Activated CD8-positive, alpha-beta memory T cell treated with anti-CD3 and anti-CD28 coated beads for 48 hours (primary cell): ENCODE results near the gene CDC42EP3.

ENCODE experiments used
- DNase-seq, 3 experiments: peaks; one replicate each; pipeline ENCODE4 v3.0.0-alpha.2; 2020; ENCODE audit warnings: low read depth in 2 of 3, low spot score in 2 of 3

Gene CDC42EP3

DNA sequence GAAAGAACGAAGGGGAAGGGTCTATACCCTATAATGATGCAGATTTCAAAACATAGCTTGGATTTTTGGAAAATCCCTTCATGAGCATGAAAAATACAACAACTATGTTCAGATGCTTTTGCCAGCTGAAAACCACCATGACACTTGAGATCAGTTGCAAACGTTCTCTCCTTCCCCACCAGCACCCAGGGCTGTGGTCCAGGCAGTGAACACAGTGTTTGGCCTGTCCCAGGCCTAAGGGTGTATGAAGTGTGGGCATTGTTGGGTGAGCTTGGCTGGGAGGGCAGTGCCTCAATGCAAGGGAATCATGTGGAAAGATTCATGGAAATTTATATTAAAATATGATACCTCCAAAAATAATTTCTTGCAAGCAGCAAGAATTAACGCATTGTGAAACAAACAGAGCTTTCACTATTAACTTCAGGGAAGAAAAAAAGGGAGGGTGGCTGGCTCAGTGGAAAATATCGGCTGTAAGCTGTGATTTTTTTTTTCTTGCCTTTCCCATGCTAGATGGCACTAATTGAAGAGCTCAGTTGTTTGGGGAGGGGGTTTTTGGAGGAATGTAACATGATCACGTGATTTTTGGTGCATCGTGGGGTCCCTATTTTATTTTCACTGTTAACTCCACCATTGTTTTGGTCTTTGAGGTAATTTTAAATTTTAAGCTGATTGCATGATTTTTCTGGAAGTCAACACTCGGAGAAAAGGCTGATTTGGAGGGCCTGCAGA lies 52.0 kb downstream of the CDC42EP3 start:
- no peak for DNase-seq

DNA sequence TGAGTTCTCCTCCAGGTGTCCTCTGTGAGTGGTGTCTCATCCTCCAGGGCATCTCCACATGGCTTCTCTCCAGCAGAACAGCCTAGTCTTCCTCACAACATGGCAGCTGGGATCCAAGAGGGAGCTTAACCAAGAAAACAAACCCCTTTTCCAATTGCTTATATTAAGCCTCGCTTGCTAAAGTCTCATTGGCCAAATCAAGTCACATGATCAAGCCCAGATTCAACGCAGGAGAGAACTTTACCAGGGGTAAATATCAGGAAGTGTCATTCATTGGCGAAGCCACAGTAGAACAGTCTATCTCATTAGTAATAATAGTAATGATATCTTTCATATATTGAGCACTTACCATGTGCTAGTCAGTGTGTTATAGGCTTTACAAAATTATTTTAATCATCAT lies 53.1 kb downstream of the CDC42EP3 start:
- DNase-seq = no peak

DNA sequence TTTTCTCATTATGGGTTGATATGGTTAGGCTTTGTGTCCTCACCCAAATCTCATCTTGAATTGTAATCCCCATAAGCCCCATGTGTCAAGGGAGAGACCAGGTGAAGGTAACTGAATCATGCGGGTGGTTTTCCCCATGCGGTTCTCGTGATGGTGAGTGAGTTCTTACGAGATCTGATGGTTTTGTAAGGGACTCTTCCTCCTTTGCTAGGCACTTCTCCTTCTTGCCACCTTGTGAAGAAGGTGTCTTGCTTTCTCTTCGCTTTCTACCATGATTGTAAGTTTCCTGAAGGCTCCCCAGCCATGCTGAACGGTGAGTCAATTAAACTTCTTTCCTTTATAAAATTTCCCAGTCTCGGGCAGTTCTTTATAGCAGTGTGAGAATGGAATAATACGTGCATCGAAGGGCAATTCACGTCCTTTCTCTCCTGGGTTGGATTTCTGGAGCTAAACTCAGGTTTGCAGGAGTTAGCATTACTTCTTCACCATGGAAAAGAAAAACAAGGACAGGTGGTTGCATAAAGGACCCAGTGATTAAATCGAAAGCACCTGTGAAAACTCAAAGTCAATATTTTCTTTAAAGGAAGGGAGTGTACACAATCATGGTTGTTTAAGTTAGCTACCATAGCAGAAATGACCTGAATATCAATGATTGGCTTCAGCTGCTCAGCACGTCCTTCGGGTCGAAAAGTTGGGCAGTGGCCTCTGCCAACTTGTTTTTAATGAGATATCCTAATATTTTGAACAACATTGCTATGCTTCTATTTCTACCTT lies 54.1 kb downstream of the CDC42EP3 start:
- no peak for DNase-seq

DNA sequence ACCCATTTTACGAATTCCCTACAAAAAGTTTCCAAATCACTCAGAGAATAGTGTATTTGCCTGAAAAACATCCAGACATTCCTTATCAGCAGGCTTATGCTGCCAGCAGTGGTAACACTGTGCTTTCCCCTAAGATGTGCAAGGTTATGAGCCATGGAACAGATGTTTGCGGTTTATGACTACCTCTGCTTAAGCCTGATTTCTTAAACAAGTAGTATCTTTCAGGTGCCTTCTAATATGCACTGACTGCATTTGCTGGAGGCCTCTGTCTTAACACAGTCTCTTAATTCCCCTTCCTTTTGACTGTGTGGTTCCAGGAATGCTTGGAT lies 54.8 kb downstream of the CDC42EP3 start:
- no peak for DNase-seq

DNA sequence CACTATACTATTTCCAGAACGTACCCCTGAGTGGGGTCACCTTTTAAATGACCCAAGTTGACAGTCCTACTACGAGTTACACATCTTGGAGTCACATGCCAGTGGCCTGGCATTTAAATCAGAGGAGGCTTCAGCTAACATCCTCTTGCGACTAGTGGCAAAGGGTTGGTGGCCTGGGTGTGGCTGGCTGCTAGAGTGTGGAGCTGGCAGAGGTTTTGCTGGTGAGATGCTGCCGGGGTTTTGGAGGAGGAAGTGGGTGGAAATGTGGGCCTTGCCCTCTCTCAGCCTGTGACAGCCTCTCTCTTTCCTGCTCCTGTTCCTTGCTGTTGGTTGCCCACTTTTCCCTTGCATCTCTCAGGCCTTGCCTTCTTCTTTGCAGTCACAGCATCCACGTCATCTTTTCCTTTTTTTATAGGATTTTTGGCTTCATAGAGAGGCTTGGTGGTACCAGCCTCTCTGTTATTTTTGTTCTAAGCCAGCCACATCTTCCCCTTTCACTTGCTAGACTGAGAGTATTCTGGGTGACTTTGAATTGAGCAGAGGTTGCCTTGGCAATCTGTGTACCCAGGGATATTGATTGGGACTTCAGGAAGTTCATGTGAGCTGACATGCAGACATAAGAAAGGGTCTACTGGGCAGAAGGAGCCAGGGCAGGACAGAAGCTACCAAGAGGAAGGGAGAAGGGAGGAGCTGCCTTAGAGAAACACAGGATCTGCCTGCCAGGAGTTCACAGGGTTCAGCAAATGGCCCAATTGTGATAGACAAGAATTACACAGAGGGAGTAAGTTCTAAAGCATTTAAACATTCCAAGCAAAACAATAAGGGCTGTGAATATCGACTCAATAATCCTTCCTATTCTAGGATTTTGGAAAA lies 55.4 kb downstream of the CDC42EP3 start:
- DNase-seq = no peak

DNA sequence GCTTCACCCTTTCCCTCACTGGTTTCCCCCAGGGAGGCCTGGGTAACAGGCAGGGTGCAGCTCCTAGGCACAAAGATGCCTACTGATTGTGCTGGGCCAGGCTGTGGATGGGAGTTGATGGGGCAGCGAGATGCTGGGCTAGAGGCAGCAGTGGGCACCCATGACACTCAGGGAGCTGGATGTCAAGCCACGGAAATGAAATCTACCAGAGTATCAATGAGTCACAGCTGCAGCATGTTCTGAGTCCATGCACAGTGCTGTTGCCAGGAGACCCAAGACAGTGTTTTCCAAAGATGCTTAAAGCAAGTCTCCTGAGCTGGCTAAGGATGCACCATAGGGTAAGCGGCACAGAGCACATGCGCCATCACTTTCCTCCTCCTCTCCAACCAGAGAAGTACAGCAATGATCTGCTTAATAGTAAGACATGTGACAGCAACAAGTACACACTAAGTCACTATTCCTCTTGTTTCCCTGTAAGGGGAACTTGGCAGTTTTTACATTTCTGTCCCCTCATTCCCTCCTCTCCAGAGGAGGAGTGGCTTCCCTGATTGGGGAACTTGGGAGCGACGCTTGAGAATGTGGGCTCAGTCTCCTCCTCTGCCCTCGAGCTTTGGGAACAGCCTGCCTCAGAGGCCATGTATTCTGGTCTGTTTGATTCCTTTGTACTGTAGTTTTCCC lies 57.2 kb downstream of the CDC42EP3 start:
- no peak for DNase-seq

DNA sequence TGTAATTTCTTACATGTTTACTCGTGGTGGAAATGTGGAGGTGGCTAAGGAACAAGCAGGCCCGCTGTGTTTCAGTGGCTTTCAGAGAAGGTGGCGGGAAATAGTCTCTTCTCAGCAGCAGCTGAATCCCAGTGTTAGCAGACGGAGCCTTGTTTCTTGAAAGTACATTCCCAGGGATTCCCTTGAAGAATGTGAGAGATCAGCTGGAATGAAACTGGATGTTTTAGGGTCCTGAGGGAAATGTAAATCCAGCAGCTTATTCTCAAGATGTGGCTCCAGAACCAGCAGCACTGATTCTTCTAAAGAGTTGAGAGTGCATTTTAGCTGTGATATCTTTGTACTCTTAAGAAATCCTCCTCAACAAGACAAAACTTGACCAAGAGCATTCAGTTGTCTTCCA lies 59.1 kb downstream of the CDC42EP3 start:
- DNase-seq = no peak

DNA sequence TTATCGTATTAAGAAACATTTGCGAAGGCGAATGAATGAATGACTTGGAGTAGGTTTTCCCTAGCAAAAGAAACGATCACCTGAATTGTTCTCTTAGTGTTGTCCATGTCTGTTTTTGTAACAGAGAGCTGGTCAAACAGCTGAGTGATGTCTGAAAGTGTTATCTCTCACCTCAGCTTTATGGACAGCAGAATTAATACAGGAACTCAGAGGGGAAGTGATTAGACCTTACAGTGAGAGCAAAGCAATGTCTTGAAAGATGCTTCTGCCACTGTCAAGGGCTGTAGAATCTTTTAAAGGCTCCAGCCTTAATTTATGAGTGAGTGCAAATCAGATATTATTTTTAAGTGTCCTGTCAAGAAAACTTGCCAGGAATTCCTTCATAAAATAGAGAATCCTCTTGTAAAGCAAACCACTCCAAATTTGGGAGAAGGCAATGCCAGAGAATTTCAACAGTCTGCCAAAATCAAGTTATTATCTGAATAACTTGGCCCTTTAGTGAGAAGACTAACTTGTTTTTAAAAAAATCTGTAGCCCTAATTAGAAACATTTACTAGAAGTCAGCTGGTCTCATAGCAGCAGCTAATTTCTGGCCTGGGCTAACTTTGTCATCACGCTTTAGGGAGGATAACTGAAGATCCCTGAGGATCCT lies 60.7 kb downstream of the CDC42EP3 start:
- no peak for DNase-seq

GRCh38 chr2:37609782-37610181 lies 61.7 kb downstream of the CDC42EP3 start:
- DNase-seq = no peak

DNA sequence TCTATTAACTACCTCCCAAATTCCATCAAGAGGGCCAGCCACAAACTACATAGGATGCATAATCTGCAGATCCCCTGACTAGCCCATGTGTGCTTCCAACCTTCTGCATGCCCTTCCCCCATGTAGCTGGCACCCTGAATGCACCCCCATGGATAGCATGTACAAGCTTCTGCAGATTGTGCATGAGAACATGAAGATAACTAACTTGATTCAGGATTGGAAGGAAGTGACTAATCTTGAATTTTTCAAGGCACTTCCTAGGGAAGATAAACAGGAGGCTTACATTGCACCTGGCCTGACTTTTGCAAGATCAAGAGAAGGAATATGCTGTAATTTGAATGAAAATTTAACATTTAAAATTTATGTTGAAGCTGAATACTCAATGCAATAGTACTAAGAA lies 66.7 kb downstream of the CDC42EP3 start:
- DNase-seq = no peak

DNA sequence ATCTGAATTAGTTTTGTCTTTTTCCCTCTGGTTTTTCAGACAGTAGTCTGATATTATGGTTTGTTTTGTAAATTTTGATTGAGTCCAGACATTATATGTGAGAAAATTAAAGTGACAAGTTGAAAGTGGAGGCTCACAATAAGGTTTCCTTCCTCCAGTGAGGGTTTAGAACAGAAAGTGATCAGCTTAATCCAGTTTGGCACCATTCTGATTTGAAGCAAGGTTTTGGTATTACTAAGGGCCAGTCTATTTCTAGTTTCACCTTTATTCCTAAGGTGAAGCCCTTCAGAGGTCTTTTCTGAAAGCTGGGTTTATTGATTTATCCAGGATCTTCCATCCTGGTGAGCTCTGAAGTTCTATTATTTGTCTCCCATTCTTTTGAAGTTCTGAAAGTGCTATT lies 68.7 kb downstream of the CDC42EP3 start:
- DNase-seq = no peak

DNA sequence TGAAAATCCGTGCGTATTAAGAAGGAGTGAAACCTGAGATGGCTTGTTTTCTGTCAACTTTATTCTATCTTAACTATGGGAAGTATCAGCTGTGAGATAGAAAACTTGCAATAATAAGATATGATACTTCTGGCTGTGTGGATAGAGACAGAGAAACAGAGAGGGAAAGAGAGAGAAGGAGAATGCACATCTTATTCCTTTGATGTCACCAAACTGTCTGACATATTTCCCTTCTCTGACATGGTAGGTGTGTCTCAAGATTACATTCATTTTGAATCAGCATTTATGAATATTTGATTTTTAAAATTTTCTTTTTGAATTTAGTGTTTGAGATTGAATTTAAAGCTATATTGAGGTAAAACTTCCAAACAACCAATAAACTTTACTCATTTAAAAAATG lies 69.4 kb downstream of the CDC42EP3 start:
- DNase-seq = no peak

DNA sequence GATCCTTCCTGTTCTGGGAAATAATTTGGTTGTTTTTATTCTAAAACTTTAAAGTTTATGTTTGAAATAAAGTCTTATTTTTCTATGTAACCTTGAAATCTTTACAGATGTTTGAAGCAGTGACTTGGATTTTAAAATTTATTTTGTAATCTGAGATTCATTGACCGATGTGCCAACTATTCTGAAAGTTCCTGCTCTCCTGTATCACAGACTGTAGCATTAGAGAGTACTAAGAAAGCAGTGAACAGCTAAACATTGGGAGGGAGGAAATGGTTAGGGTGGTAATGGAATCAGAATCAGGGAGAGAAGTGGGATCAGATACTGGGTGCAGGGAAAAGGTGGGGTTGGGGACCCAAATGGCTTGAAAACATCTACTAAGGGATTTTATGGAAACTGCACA lies 69.9 kb downstream of the CDC42EP3 start:
- no peak for DNase-seq

GRCh38 chr2:37600735-37601134 lies 70.7 kb downstream of the CDC42EP3 start:
- DNase-seq = no peak

DNA sequence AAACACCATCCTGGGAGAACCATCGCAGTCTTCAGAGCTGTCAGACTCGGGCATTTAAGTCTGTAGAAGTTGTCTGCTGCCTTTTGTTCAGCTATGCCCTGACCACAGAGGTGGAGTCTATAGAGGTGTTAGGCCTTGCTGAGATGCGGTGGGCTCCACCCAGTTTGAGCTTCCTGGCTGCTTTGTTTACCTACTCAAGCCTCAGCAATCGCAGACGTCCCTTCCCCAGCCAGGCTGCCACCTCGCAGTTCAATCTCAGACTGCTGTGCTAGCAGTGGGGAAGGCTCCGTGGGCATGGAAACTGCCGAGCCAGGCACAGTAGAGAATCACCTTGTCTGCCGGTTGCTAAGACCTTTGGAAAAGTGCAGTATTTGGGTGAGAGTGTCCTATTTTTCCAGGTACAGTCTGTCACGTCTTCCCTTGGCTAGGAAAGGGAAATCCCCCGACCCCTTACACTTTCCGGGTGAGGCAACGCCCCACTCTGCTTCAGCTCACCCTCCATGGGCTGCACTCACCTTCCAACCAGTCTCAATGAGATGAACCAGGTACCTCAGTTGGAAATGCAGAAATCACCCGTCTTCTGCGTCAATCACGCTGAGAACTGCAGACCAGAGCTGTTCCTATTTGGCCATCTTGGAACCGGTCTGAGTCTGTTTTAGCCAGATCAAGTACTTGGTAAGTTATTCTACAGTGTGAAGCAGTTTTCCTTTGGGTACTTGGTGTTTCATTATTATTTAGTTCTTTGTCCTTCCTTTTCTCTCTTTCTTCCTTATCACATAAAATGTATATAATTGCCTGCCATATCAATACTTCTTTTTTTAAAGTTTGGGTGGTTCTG lies 71.5 kb downstream of the CDC42EP3 start:
- no peak for DNase-seq

DNA sequence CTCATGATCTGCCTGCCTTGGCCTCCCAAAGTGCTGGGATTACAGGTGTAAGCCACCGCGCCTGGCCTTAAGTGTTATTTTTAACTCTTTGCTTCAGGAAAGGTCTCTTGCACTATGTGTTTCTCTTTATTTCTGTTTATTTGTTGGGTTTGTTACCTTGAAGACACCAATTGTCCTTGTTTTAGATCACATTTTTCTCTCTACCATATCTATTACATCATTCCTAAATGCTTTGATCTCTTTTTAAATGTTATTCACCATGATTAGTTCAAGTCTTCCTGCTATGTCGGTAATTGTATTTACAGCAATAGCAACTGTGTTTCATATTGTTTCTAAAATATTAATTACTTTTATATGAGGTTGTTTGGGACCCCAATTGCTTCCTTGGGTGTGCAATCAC lies 77.7 kb downstream of the CDC42EP3 start:
- no peak for DNase-seq

DNA sequence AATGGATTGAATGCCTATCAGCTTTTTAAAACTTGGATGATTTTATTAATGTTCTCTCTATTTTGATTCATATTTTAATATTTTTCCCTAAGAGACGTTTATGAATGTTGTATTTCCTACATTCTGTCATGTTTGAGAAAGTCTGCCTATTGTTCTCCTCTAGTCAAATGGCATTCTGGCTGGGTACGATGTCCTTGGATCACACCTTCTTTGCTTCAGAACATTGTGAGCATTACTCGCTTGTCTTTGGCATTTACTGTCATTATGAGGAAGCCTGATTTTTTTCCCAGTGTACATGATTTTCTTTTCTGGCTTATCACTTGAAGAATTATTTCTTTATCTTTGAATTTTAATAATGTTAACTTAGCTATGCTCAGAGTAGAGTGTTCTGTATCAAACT lies 78.4 kb downstream of the CDC42EP3 start:
- no peak for DNase-seq
